EL (cell line): ENCODE measurements around the gene GDPD5.

Experiments used
- DNase-seq: peaks from one replicate; pipeline ENCODE4 v3.0.0-alpha.2; 2016

The GDPD5 gene

GRCh38 chr11:75487365-75487764 is 38.4 kb downstream of the GDPD5 start:
- DNase-seq = no peak

- no peak for DNase-seq
These were observed 40.0 kb downstream of the GDPD5 start for GRCh38 chr11:75485742-75486141.

- no peak for DNase-seq
These were observed 42.7 kb downstream of the GDPD5 start for GRCh38 chr11:75482931-75483469.

- DNase-seq = no peak
These were observed 43.7 kb downstream of the GDPD5 start for GRCh38 chr11:75481922-75482606.

- no peak for DNase-seq
These were observed 44.4 kb downstream of the GDPD5 start for GRCh38 chr11:75481223-75481921.

- DNase-seq = no peak
These were observed 45.3 kb downstream of the GDPD5 start for GRCh38 chr11:75480185-75481175.

- no peak for DNase-seq
These were observed 46.1 kb downstream of the GDPD5 start for GRCh38 chr11:75479597-75480145.

GRCh38 chr11:75478783-75479596 is 46.8 kb downstream of the GDPD5 start:
- no peak for DNase-seq

GRCh38 chr11:75477614-75477935 is 48.2 kb downstream of the GDPD5 start:
- no peak for DNase-seq

GRCh38 chr11:75476739-75477613 is 48.8 kb downstream of the GDPD5 start:
- no peak for DNase-seq

- DNase-seq = peak; percentile 62
These were observed 49.7 kb downstream of the GDPD5 start for GRCh38 chr11:75475767-75476650.

GRCh38 chr11:75474878-75475766 is 50.6 kb downstream of the GDPD5 start:
- DNase-seq = peak; percentile 76

- no peak for DNase-seq
These were observed 51.5 kb downstream of the GDPD5 start for GRCh38 chr11:75474240-75474639.

- DNase-seq = no peak
These were observed 52.1 kb downstream of the GDPD5 start for GRCh38 chr11:75473684-75474083.

- no peak for DNase-seq
These were observed 53.5 kb downstream of the GDPD5 start for GRCh38 chr11:75472081-75472732.

GRCh38 chr11:75471176-75471973 is 54.4 kb downstream of the GDPD5 start:
- no peak for DNase-seq

GRCh38 chr11:75470476-75471080 is 55.2 kb downstream of the GDPD5 start:
- no peak for DNase-seq
